Neural progenitor cell (in vitro differentiated cells): ENCODE results near the gene TRAPPC10.

ENCODE experiments used
- CTCF ChIP-seq: fragments of 200-600 bp; sonication (generic); IDR thresholded peaks from 2 replicates; pipeline ENCODE4 v1.5.1; 2017; ENCODE audit warnings: antibody characterized with exemption, mild to moderate bottlenecking
- EZH2phosphoT487 ChIP-seq: fragments of 200-600 bp; sonication (generic); IDR thresholded peaks from 2 replicates; pipeline ENCODE4 v1.6.1; 2017; ENCODE audit warnings: antibody characterized with exemption

- TF ChIP-seq CTCF, result no peak
- no peak for TF ChIP-seq EZH2phosphoT487
Observed at GRCh38 chr21:44052071-44052829, 40.1 kb downstream of the TRAPPC10 start.
